IMR-90 (cell line): ENCODE data around the gene ZBTB46. TPM values are rescaled to one million over a fixed set of nuclear protein-coding genes. Genes with fewer than 3 reads are reported as not detected.

Source experiments
- ATAC-seq: fragments of 200-7000 bp; cut with Tn5 transposase; 2 replicates; pipeline ENCODE4 v1.9.1; 2020; ENCODE audit warnings: low read depth, mild to moderate bottlenecking, moderate library complexity
- BruUV-seq: library from RNA; stranded (reverse); fragments of 400-500 nt; replicated peaks from 2 replicates; lab custom pipeline; 2021; lab: Mats Ljungman, UMichigan
- CTCF ChIA-PET: fragments of 300-600 bp; formaldehyde crosslinking; extraction: SDS; loops from one replicate; lab custom pipeline; 2021; ENCODE audit warnings: antibody characterized with exemption; lab: Yijun Ruan, JAX
- POLR2A ChIA-PET: fragments of 300-600 bp; sonication (Branson Sonifier 250); formaldehyde crosslinking; loops from one replicate; lab custom pipeline; 2022; ENCODE audit warnings: antibody characterized with exemption; ENCODE audit not compliant: unreplicated experiment; lab: Charles Lee
- DNase-seq: peaks from one replicate; pipeline ENCODE4 v3.0.0; 2013
- H2AFZ ChIP-seq: replicated peaks from 2 replicates; pipeline ENCODE3; 2013; ENCODE audit warnings: low read length, mild to moderate bottlenecking; ENCODE audit not compliant: poor library complexity
- H2AK5ac ChIP-seq: 2 replicates; pipeline ENCODE4 v1.6.1; 2013; ENCODE audit warnings: low read depth, low read length, inconsistent platforms
- H2AK9ac ChIP-seq: replicated peaks from 2 replicates; pipeline ENCODE3; 2013; ENCODE audit warnings: mild to moderate bottlenecking, low read depth, low read length, moderate library complexity; ENCODE audit not compliant: poor library complexity
- H2BK120ac ChIP-seq: 2 replicates; pipeline ENCODE4 v1.6.1; 2013; ENCODE audit warnings: low read depth, low read length, inconsistent platforms
- H2BK15ac ChIP-seq: 3 replicates; pipeline ENCODE4 v1.6.1; 2013; ENCODE audit warnings: low read depth, low read length, inconsistent platforms
- H2BK20ac ChIP-seq: 2 replicates; pipeline ENCODE4 v1.6.1; 2013; ENCODE audit warnings: low read depth, mild to moderate bottlenecking, inconsistent platforms, low read length, moderate library complexity
- H2BK5ac ChIP-seq: 2 replicates; pipeline ENCODE4 v1.6.1; 2013; ENCODE audit warnings: mild to moderate bottlenecking, low read depth, low read length, inconsistent platforms; ENCODE audit not compliant: poor library complexity, severe bottlenecking
- H3K14ac ChIP-seq: replicated peaks from 2 replicates; pipeline ENCODE4 v1.6.1; 2013; ENCODE audit warnings: low read depth, low read length, inconsistent platforms
- H3K18ac ChIP-seq: 2 replicates; pipeline ENCODE4 v1.6.1; 2013; ENCODE audit warnings: low read depth, low read length, control low read depth
- H3K23ac ChIP-seq: 2 replicates; pipeline ENCODE4 v1.6.1; 2013; ENCODE audit warnings: low read depth, low read length, inconsistent platforms
- H3K27ac ChIP-seq: 2 replicates; pipeline ENCODE4 v1.5.1; 2013; ENCODE audit warnings: mild to moderate bottlenecking, control low read depth, low read length; ENCODE audit not compliant: insufficient read depth
- H3K27me3 ChIP-seq: 2 replicates; pipeline ENCODE4 v1.6.1; 2013; ENCODE audit warnings: low read length; ENCODE audit not compliant: control insufficient read depth, insufficient read depth
- H3K36me3 ChIP-seq: 2 replicates; pipeline ENCODE4 v1.6.1; 2013; ENCODE audit warnings: low read length, mixed read lengths; ENCODE audit not compliant: control insufficient read depth, insufficient read depth
- H3K4ac ChIP-seq: 2 replicates; pipeline ENCODE4 v1.6.1; 2013; ENCODE audit warnings: low read depth, low read length, inconsistent platforms
- H3K4me1 ChIP-seq: 2 replicates; pipeline ENCODE4 v1.6.1; 2013; ENCODE audit warnings: low read length, mixed read lengths; ENCODE audit not compliant: control insufficient read depth, insufficient read depth
- H3K4me2 ChIP-seq: 2 replicates; pipeline ENCODE4 v1.6.1; 2013; ENCODE audit warnings: low read depth, mild to moderate bottlenecking, control low read depth, low read length, moderate library complexity
- H3K4me3 ChIP-seq: 2 replicates; pipeline ENCODE4 v1.5.1; 2013; ENCODE audit warnings: low read depth, mild to moderate bottlenecking, control low read depth, low read length, moderate library complexity; ENCODE audit not compliant: insufficient read depth
- H3K56ac ChIP-seq: 2 replicates; pipeline ENCODE4 v1.6.1; 2013; ENCODE audit warnings: low read length, inconsistent platforms; ENCODE audit not compliant: insufficient read depth; ENCODE audit errors: extremely low read depth
- H3K79me1 ChIP-seq, 2 experiments: 2 replicates each; pipeline ENCODE4 v1.6.1; 2013; ENCODE audit warnings: low read length in 2 of 2, inconsistent platforms in 1 of 2, low read depth in 1 of 2
- H3K9ac ChIP-seq: 2 replicates; pipeline ENCODE4 v1.6.1; 2013; ENCODE audit warnings: low read depth, low read length, control low read depth
- H3K9me1 ChIP-seq: 2 replicates; pipeline ENCODE4 v1.6.1; 2013; ENCODE audit warnings: low read length, inconsistent platforms; ENCODE audit not compliant: insufficient read depth
- H3K9me3 ChIP-seq: 2 replicates; pipeline ENCODE4 v1.6.1; 2013; ENCODE audit warnings: low read length; ENCODE audit not compliant: control insufficient read depth, insufficient read depth
- H4K20me1 ChIP-seq: 2 replicates; pipeline ENCODE4 v1.6.1; 2013; ENCODE audit warnings: low read length, inconsistent platforms; ENCODE audit not compliant: insufficient read depth
- H4K5ac ChIP-seq: 2 replicates; pipeline ENCODE4 v1.6.1; 2013; ENCODE audit warnings: mild to moderate bottlenecking, low read depth, low read length, control low read depth
- H4K8ac ChIP-seq, 2 experiments: 2 replicates each; pipeline ENCODE4 v1.6.1; 2013; ENCODE audit warnings: low read depth in 2 of 2, low read length in 2 of 2, control low read depth in 1 of 2, inconsistent platforms in 1 of 2
- H4K91ac ChIP-seq: 2 replicates; pipeline ENCODE4 v1.6.1; 2013; ENCODE audit warnings: low read depth, low read length, inconsistent platforms; ENCODE audit not compliant: insufficient read depth
- CTCF ChIP-seq: conservative IDR thresholded peaks from 2 replicates; pipeline ENCODE4 v1.5.1; 2012; ENCODE audit warnings: mild to moderate bottlenecking, low read depth, low read length, improper control_type of control experiment
- FOS ChIP-seq: fragments of 150-350 bp; IDR thresholded peaks from 2 replicates; pipeline ENCODE4 v1.6.1; 2016; ENCODE audit warnings: low read depth, low read length
- MAZ ChIP-seq: IDR thresholded peaks from 2 replicates; pipeline ENCODE4 v1.6.1; 2012; ENCODE audit warnings: low read depth, mild to moderate bottlenecking, low read length, improper control_type of control experiment, moderate library complexity, borderline replicate concordance
- MXI1 ChIP-seq: IDR thresholded peaks from 2 replicates; pipeline ENCODE4 v1.6.1; 2012; ENCODE audit warnings: low read depth, mild to moderate bottlenecking, low read length, moderate library complexity, borderline replicate concordance
- NFE2L2 ChIP-seq: fragments of 150-350 bp; IDR thresholded peaks from 2 replicates; pipeline ENCODE4 v1.6.1; 2016; ENCODE audit warnings: low read depth, mild to moderate bottlenecking, low read length
- POLR2A ChIP-seq: IDR thresholded peaks from 2 replicates; pipeline ENCODE4 v1.6.1; 2012; ENCODE audit warnings: mild to moderate bottlenecking, low read depth, low read length
- RAD21 ChIP-seq: IDR thresholded peaks from 2 replicates; pipeline ENCODE4 v1.6.1; 2012; ENCODE audit warnings: low read length, improper control_type of control experiment
- WGBS, 2 experiments: methylation state at CpG; one replicate each; pipeline versions ENCODE4 v1.1.5 to v1.1.7; 2013; ENCODE audit warnings: missing lambda C conversion rate in 2 of 2; ENCODE audit not compliant: insufficient read length in 1 of 2; ENCODE audit errors: extremely low coverage in 2 of 2; 5-methylcytosine and 5-hydroxymethylcytosine counted together
- dilution Hi-C: fragments of 300-500 bp; cut with HindIII; formaldehyde crosslinking; loops from one replicate; pipeline ENCODE4 v1.14.3; 2018; ENCODE audit warnings: low sequenced_read_pairs; ENCODE audit not compliant: unreplicated experiment
- in situ Hi-C: fragments of 300-500 bp; cut with MboI; formaldehyde crosslinking; loops from 3 replicates; pipeline ENCODE4 v1.14.3; 2019; ENCODE audit warnings: low sequenced_read_pairs, inconsistent platforms, mixed read lengths
- intact Hi-C: fragments of 100-400 bp; cut with micrococcal nuclease; formaldehyde crosslinking; loops from 2 replicates; pipeline ENCODE4 v1.10.0; 2022
- polyA plus RNA-seq, 3 experiments: library from polyadenylated mRNA; depleted of rRNA; stranded (reverse); fragments of >200 nt; gene quantifications; 2 replicates each; pipeline ENCODE4 v1.2.3, GENCODE V29; 2012; ENCODE audit warnings: low replicate concordance in 1 of 3
- total RNA-seq: library from RNA; depleted of rRNA; stranded (reverse); fragments of >200 nt; gene quantifications from 2 replicates; pipeline ENCODE4 v1.2.3, GENCODE V29; 2012

ZBTB46 gene
- total and polyA plus RNA-seq, 2 of the 4 experiments (the other 2 are of a cell fraction), result 4.2 to 14.9 TPM

- Histone ChIP-seq H2BK15ac (no peak overlapping the region), H3K4me3 (no peak overlapping the region), H2AFZ (no peak overlapping the region), H4K20me1 (no peaks in the 10 kb centered on the region), H2BK5ac (no peak overlapping the region), H3K36me3 (no peaks in the 10 kb centered on the region), H3K27ac (no peak overlapping the region), H3K56ac (no peak overlapping the region), H3K9me1 (0 out of 2 replicates have a peak, but pooled peaks cover 5% of the 10 kb centered on the region), H3K4me2 (no peak overlapping the region), H3K23ac (no peak overlapping the region), H3K4me1 (peaks cover 8% of the 10 kb centered on the region), H3K18ac (no peak overlapping the region), H2AK9ac (no peak overlapping the region), H3K4ac (no peak overlapping the region), H3K79me1 (no peaks in the 10 kb centered on the region), H2BK20ac (no peak overlapping the region), H3K9ac (no peak overlapping the region), H2AK5ac (no peak overlapping the region), H4K8ac (no peak overlapping the region), H4K5ac (no peak overlapping the region), H3K27me3 (peaks cover 6% of the 10 kb centered on the region), H4K91ac (no peak overlapping the region), H3K14ac (no peak overlapping the region), H3K9me3 (no peaks in the 10 kb centered on the region), H2BK120ac (no peak overlapping the region)
- ChIA-PET POLR2A (no interaction called here), CTCF (no interaction called here)
- TF ChIP-seq MAZ (no peak), RAD21 (no peak), POLR2A (no peak), FOS (no peak), CTCF (no peak), NFE2L2 (no peak), MXI1 (no peak)
- WGBS, 2 experiments, result 63% methylated on average over 2 of the region's 12 CpGs; no CpG with 5 or more reads in 1 of the 2 experiments
- in situ Hi-C loops, result no loop called here
- no peak for DNase-seq
- intact Hi-C loops, result no loop called here
- BruUV-seq, result no TSS peak
- no peak for ATAC-seq
- dilution Hi-C loops, result no loop called here
Observed at GRCh38 chr20:63843222-63843621, 12.2 kb upstream of the ZBTB46 start.
